Measurements from ENCODE around the gene MARCHF3.

The MARCHF3 gene

GRCh38 chr5:126981701-126982100 is 48.7 kb downstream of the MARCHF3 start:
- DNase-seq: no peak

DNA sequence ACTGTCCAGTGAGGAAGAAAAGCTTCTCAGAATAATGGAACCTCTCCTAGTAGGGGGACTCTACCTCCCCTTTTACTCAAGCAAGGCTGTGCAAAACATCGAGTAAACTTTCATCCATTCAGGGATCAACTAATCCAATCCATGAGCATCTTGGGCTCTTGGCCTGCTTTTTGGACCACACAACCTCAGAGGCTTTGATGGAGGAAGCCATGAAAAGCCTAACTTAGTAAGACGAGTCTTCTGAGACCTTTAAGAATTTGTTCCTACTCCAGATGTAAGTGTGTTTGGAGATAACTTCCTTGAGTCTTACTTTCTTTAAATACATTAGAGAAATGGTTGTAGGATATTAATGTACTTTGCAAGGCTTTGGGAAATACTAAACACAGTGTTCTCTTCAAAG is 49.1 kb downstream of the MARCHF3 start:
- no peak for DNase-seq

- DNase-seq: no peak
Observed at GRCh38 chr5:126978258-126978657, 52.1 kb downstream of the MARCHF3 start.

DNA sequence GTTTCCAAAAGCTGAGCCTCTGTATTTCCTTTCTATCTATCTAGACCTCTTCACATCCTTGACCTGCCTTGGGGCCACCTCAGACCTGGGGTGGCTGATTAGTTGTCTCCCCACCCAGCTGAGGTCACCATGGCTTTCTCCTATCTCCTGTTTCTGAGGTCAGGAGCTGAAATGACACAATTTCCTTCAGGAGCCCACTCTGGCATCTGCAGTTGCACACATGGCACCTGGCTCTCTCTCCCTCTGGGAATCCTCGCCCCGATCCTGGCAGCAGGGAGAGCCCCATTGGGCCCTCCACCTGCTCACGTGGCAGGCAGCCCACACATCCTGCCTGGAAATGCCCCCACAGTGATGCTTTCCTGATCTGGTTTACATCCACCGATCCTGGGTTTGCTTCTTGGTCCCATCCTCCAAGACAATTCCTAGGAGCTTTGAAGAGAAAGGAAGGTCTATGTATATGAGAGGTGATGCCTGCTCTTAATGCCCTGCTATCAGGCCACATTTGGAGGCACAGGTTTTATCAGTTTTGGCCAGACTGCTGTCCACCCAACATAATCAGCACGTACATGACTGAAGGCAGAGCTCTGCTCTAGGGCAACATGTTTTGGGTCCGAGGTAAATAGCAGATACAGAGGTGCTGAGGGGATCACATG is 53.7 kb downstream of the MARCHF3 start:
- DNase-seq: no peak

GRCh38 chr5:126975796-126976195 is 54.6 kb downstream of the MARCHF3 start:
- DNase-seq: no peak

GRCh38 chr5:126973193-126973592 is 57.2 kb downstream of the MARCHF3 start:
- no peak for DNase-seq

DNA sequence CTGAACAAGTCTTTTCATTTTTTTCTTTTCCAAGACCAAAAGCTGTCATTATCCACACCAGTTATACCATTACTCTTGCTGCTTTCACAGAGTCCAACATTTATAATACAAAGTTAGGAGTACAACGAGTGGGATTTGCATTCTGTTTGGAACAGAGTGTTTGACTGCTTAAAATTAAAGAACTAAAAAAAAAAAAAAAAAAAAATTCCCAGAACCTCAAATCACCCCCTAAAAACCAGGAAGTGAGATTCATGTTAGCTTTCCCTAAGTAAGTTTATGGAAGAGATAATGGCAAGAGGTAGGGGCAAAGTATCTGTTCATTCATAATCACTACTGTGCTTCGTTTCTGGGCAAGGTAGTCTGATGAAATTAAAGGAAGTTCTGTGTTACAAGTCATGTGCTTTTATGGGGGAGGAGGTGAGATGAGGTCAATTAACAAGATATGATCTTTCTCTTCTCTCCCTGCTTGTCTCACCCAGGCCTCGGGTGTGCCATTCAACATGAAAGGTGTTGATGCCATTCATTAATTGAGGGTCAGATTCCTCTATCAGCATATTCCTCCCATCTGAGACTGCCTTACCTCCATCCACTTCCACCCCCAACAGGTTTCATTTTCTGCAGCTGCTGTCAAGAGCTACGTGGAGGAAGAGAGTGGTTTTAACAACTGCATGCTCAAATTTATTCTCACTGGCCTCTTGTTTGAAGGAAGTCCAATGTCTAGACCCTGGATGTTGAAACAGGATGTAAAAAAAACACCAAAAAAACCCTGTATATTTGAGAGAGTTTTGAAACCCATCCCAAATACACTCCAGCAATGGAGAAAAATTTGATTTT is 58.1 kb downstream of the MARCHF3 start:
- DNase-seq: no peak

- DNase-seq: no peak
Observed at GRCh38 chr5:126971455-126972031, 58.8 kb downstream of the MARCHF3 start.

GRCh38 chr5:126970517-126971017 is 59.8 kb downstream of the MARCHF3 start:
- peak; percentile 95 for DNase-seq

DNA sequence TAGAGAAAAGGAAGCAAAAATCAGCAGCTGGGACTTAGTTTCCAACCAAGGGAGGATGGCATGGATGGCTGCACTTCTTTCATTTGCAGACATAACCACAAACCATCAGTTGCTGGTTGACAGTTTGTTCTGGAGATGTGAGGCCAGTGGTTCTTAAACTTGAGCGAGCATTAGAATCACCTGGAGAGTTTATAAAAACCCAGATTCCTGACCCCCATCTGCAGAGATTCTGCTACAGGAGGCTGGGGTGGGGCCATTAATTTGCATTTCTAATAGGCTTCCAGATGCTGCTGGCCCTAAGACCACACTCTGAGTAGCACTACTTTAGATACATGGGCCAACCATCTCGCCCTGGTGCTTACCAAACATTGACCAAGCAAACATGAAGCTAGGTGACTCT is 60.8 kb downstream of the MARCHF3 start:
- no peak for DNase-seq

DNA sequence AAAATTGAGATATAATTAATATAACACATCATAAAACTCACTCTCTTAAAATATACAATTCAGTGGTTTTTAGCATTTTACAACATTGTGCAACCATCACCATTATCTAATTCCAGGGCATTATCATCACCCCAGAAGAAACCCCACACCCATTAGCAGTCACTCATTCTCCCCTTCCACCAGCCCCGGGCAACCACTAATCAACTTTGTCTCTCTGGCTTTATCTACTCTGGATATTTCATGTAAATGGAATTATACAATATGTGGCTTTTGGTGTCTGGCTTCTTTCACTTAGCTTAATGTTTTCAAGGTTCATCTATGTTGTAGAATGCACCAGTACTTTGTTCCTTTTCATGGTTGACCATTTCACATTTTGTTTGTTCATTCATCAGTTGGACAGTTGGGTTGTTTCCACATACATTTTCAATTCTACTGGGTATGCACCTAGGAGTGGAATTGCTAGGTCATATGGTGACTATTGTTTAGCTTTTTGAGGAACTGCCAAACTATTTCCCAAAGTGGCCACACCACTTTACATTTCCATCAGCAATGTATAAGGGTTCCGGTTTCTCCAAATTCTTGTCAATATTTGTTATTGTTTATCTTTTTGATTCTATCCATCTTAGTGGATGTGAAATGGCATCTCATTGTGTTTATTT is 62.4 kb downstream of the MARCHF3 start:
- no peak for DNase-seq

DNA sequence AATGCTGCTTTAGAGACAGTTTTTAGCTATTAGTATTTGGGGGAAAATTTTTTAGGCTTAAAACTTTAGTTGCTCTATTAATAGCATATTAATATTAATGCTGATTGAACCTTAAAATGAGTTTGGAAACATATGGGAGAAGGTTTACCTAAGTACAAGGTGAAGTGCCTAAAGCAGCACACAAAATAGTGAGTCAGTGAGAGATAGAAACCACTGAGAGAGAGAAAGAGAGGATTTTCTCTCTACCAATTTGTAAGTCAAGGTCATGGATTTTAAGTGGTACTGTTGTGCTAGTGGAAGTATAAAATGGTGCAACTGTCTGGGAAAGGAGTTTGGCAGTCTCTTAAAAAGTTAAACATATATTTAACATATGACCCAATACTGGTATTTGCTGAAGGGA is 64.9 kb downstream of the MARCHF3 start:
- no peak for DNase-seq

GRCh38 chr5:126965061-126965475 is 65.3 kb downstream of the MARCHF3 start:
- peak; percentile 94 for DNase-seq

DNA sequence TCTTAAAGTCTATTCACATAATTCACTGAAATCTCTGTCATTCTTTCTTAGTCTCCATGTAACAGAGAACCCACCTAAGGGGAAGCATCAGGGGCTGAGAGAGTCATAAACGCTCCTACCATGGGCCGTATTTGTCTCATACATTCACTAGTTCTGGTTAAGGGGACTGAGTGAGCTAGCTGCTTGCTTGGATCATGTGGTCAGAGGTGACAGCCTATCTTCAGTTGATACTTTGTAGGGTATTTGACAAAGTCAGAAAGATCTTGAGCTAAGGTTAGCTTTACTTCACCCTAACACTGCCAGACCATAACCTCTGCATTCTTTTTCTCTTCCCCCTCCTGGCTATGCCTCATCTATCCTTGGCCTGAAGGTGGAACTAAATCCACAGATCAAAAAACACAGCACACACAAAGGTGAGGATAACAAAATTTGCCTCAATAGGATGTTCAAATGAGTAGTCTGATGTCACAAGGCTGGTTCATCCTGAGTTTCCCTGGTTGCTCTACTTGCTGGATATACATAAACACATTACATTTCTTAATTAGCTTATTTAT is 66.5 kb downstream of the MARCHF3 start:
- DNase-seq: no peak

GRCh38 chr5:126961702-126962101 is 68.7 kb downstream of the MARCHF3 start:
- DNase-seq: no peak

DNA sequence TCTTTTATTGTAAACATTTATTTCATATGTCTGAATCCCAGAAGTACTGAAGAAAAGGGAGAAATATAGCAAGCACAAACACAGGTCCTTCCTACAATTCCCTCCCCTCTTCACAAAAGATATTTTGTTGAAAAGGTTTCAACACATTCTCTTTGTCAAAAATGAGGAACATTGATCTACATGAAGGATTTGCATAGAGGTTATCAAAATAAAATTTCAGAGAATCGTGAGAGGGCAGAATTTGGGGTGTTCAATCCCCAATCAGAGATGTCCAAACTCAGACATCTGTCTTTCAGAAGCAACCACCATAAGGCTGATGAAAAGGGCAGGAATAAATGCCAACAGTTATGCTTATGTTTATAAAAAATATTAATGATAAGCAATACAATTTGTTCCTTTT is 69.2 kb downstream of the MARCHF3 start:
- no peak for DNase-seq

DNA sequence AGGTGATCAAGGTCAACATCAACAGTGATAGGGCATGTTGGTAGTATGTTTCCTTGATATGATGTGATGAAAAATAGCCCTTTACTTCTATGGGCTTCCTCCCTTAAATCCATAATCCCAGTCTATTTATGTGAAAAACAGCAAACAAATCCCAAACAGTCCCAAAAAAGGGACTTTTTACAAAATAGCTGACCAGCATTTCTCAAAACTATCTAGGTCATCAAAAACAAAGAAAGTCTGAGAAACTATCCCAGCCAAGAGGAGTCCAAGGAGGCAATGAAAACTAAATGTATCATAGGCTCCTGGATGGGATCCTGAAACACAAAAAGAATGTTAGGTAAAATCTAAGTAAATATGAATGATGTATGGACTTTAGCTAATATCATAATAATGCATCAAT is 71.2 kb downstream of the MARCHF3 start:
- no peak for DNase-seq

GRCh38 chr5:126956991-126957390 is 73.4 kb downstream of the MARCHF3 start:
- no peak for DNase-seq

- DNase-seq: peak; percentile 55
Observed at GRCh38 chr5:126954981-126955380, 75.4 kb downstream of the MARCHF3 start.

- no peak for DNase-seq
Observed at GRCh38 chr5:126953640-126954039, 76.7 kb downstream of the MARCHF3 start.

GRCh38 chr5:126949475-126949874 is 80.9 kb downstream of the MARCHF3 start:
- DNase-seq: no peak

GRCh38 chr5:126948453-126948852 is 81.9 kb downstream of the MARCHF3 start:
- no peak for DNase-seq

GRCh38 chr5:126948011-126948355 is 82.4 kb downstream of the MARCHF3 start:
- DNase-seq: no peak

All from fibroblast of upper back skin (primary cell).